ENCODE results near the gene GNAZ.

The GNAZ gene

DNA sequence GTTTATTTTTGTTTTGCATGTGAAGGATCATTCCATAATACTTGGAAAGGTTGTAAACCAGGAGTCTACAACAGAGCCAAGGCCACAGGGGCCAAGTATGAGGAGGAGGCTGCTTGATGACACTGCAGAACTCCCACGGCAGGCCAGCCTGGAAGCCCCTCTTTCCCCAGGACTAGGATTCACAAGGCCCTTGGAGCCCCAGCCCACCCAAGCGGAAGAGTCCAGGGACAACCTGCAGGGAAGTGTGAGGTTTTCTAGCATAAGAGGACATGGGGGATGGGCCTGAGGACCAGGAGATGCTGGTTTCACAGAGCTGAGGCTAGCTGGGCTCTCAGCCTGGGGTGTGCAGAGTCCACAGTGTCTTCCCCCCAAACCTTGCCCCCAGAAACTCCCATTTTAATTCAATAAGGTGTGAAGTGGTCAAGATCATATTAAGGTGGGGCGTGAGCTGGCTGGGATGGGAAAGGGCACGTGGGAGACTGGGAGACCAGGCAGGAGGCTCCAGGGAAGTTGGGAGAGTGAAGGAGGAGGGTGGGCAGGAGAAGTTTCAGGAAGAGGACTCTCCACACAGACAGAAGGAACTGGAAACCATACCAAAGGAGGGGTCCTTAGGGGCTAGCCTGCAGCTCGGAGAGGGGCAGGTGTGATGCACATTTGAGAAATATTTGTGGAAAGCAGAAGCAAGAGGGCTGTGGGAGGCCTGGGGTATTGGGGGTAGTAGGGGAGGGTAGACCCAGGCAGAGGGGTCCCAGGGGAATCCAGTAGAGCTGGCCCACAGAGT, 12.4 kb downstream of the GNAZ start:
- no peaks in the 10 kb centered on the region for H3K36me3 ChIP-seq
- H3K27ac ChIP-seq = no peak overlapping the region
- no peak for DNase-seq
- H3K9me3 ChIP-seq = no peaks in the 10 kb centered on the region
- H3K4me3 ChIP-seq = no peak overlapping the region
- intact Hi-C loops (cut with DNase I; ENCODE audit: low total_unique reads) = no loop called here
- H3K27me3 ChIP-seq = no peaks in the 10 kb centered on the region
- TF ChIP-seq, protein P1, sequence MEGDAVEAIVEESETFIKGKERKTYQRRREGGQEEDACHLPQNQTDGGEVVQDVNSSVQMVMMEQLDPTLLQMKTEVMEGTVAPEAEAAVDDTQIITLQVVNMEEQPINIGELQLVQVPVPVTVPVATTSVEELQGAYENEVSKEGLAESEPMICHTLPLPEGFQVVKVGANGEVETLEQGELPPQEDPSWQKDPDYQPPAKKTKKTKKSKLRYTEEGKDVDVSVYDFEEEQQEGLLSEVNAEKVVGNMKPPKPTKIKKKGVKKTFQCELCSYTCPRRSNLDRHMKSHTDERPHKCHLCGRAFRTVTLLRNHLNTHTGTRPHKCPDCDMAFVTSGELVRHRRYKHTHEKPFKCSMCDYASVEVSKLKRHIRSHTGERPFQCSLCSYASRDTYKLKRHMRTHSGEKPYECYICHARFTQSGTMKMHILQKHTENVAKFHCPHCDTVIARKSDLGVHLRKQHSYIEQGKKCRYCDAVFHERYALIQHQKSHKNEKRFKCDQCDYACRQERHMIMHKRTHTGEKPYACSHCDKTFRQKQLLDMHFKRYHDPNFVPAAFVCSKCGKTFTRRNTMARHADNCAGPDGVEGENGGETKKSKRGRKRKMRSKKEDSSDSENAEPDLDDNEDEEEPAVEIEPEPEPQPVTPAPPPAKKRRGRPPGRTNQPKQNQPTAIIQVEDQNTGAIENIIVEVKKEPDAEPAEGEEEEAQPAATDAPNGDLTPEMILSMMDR (IDR thresholded peaks at IDR 0.05) = no peak
- no peaks in the 10 kb centered on the region for H3K4me1 ChIP-seq

DNA sequence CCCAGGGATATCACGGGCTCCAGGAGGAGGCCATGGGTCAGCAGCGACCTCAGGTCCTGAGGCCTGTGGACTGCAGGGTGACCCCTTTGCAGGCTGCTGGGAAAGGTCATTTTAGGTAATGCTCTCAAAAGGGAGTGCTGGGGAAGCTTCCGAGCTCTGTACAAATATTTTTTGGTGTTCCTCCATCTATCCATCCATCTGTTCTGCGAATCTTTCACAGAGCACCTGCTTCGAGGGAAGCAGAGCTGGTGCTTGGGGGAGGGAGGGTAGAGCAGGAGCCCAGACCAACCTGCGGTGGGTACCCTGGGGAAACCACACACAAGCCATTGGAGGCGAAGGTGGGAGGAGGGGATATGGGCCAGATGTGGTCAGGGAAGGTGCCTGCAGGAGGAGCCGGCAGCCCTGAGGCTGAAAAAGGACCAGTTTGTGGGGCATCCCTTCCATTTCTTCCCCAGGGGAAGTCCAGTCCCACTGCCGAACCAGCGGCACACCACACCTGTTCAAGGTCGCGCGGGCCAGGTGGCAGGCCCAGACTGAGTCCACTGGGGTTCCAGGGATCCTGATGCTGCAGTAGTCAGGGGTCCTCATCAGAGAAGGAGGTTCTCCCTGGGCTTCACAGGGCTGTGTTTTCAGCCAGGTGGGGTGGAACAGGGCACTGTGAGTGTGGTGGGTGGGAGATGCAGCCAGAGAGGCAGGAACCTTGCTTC, 13.1 kb downstream of the GNAZ start:
- no peaks in the 10 kb centered on the region for H3K4me1 ChIP-seq
- H3K27ac ChIP-seq = no peak overlapping the region
- no peak overlapping the region for H3K4me3 ChIP-seq
- no peak for DNase-seq
- no peaks in the 10 kb centered on the region for H3K36me3 ChIP-seq
- no peaks in the 10 kb centered on the region for H3K27me3 ChIP-seq
- no peaks in the 10 kb centered on the region for H3K9me3 ChIP-seq
- TF ChIP-seq, protein P1 (IDR thresholded peaks at IDR 0.05) = no peak
- intact Hi-C loops (cut with DNase I; ENCODE audit: low total_unique reads) = no loop called here

DNA sequence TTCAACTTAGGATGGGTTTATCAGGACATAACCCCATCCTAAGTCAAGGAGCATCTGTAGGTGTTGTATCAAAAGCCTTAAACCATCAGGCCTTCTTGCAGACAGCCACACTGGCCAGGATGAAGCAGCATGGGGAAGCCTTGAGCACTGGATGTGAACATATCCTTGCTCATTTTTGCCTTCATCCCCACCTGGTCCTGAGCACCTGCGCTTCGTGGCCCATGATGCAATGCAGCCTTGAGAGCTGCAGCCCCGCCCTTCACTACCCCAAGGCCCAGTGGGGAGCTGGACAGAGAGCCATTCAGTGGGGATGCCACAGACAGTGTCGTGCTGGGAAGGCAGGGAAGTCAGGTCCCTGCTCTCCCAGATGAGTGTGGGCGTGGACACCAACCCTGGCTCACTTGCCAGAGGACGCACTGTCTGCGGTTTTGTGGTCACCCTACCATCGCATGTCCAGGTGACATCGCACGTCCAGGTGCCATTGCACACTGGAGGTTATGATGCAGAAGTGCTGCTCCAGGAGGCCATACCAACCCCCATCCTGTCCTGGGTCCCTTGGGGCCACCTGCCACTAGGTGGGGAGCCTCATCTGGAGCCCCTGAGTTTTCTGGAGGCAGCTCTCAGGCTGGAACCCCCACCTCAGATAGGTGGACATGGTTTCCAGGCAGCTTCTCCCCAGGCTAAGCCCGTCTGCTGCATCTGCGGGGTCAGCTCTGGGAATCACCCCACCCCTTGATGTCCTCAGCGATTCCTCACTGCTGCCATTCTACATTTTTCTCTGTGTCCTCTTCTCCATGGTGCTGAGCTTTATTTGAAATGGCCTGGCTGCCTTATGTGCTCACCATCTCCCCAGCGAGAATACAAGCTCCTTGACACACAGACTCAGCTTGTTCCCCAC, 14.4 kb downstream of the GNAZ start:
- Histone ChIP-seq H3K36me3 (no peaks in the 10 kb centered on the region), H3K27me3 (no peaks in the 10 kb centered on the region), H3K27ac (no peak overlapping the region), H3K9me3 (no peaks in the 10 kb centered on the region), H3K4me3 (no peak overlapping the region), H3K4me1 (no peaks in the 10 kb centered on the region)
- TF ChIP-seq, protein P1 (IDR thresholded peaks at IDR 0.05) = no peak
- DNase-seq = no peak
- intact Hi-C loops (cut with DNase I; ENCODE audit: low total_unique reads) = no loop called here

DNA sequence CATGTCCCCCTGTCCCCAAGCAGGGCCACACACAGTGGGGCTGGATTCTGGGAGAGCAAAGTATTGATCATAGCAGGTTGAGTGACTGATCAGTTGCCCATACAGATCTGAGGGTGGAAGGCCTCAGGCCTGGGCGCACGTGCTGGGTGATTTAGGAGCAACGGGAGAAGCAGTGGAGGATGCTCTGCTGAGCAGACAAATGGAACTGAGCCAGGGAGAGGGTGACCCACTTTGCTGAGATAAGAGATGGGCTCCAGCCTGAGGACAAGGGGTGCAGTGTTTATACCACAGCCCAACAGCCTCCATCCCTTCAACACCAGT, 15.0 kb downstream of the GNAZ start:
- TF ChIP-seq, protein P1 (IDR thresholded peaks at IDR 0.05) = no peak
- no peak for DNase-seq
- Histone ChIP-seq H3K4me1 (no peaks in the 10 kb centered on the region), H3K4me3 (no peak overlapping the region), H3K27me3 (no peaks in the 10 kb centered on the region), H3K27ac (no peak overlapping the region), H3K36me3 (no peaks in the 10 kb centered on the region), H3K9me3 (no peaks in the 10 kb centered on the region)
- intact Hi-C loops (cut with DNase I; ENCODE audit: low total_unique reads) = no loop called here

DNA sequence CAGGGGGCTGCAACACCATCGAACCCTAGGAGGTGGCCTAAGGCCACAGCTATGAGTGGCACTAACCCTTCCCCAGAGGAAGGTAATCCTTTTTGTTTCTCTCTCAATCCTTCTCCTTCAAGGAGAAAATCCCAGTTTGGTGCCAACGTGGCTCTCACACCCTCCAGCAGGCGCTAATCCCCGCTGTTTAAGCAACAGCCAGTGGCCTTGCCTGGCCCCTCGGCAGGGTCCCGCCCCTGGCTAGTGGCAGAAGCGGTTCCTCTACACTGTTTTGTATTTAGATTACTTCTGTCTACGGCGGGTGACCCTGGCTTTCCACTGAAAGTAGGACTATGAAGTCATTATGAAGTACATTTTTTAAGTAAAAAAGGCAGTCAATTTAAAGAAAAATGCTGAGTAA, 15.5 kb downstream of the GNAZ start:
- H3K27ac ChIP-seq = no peak overlapping the region
- H3K4me3 ChIP-seq = no peak overlapping the region
- H3K27me3 ChIP-seq = no peaks in the 10 kb centered on the region
- H3K4me1 ChIP-seq = no peaks in the 10 kb centered on the region
- TF ChIP-seq, protein P1 (IDR thresholded peaks at IDR 0.05) = no peak
- DNase-seq = no peak
- H3K9me3 ChIP-seq = no peaks in the 10 kb centered on the region
- no peaks in the 10 kb centered on the region for H3K36me3 ChIP-seq
- intact Hi-C loops (cut with DNase I; ENCODE audit: low total_unique reads) = no loop called here

Measured in tibial artery (tissue), 4 donors.